GM21737 (cell line): ENCODE measurements around the gene CACNG8.

ENCODE experiments used
- ATAC-seq: cut with Tn5 transposase; IDR thresholded peaks from one replicate; pipeline ENCODE4 v1.9.1; 2021; ENCODE audit warnings: mild to moderate bottlenecking, moderate library complexity; ENCODE audit not compliant: unreplicated experiment

The CACNG8 gene

DNA sequence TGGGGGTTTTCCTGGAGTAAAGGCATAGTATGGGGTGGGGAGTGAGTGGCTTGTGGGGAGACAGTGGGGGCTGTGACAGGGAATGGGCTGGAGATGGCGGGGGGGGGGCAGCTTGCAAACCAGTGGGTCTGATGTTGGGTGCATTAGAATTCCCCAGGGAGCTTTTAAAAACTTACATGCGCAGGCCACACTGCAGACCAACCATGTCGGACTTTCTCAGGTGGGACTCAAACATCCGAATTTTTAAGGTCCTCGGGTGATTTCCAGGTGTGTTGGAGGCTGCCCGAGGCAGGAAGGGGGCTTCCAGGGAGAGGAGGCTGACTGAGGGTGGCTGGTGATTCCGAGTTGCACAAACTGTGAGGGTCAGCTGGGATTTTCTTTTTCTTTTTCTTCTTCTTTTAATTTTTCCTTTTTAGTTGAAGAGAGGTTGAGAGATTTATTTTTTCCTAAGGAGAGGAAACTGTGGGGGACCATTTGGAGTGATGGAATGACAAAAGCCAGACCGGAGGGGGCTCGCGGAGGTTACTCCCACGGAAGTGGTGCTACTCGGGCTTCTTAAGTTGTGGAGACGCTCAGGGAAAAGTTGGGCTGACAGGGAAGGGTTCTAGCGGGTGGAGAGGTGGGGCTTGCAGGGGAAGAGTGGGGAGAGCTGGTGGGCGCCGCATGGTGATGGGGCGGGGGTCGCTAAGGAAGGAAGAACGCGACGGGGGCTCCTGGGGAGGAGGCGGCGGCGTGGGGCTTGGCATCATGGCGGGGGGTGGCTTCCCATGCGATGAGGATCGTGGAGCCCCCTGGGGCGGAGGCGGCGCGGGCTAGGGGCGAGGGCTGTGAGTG lies 997 bp upstream of the CACNG8 start:
- no peak for ATAC-seq

DNA sequence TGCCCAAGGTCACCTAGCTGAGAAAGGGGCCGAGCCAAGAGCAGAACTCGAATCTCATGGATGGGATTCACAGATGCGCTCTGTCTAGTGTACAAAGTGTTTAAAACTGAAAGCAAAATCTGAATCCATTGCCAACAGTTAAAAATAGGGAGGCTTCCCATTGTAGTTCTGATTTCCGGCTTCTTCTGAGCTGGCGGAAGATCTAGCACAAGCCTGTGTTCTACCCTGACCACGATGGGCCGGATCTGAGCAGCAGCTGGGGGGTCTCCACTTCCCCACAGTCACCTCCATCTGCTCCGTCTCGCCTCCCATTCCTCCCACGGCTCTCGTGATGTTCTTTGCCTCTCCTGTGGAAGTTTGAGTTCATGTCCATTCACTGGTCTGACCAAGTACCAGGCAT lies 2.4 kb downstream of the CACNG8 start:
- ATAC-seq, result no peak

DNA sequence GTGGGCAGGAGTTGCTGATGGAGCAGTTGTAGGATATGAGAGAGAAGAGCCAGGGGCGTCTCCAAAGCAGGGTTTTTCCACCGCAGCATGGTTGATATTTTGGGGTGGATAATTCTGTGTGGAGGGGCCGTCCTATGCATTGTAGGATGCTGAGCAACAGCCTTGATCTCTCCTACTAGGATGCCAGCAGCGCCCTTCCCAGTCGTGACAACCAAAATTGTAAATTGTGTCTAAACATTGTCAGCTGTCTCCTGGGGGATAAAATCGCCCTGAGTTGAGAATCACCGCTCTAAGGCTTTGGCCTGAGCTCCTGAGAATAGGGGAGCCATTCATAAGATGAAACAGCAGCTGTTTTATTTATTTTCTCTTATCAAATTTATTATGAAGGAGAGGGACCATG lies 4.2 kb downstream of the CACNG8 start:
- no peak for ATAC-seq

DNA sequence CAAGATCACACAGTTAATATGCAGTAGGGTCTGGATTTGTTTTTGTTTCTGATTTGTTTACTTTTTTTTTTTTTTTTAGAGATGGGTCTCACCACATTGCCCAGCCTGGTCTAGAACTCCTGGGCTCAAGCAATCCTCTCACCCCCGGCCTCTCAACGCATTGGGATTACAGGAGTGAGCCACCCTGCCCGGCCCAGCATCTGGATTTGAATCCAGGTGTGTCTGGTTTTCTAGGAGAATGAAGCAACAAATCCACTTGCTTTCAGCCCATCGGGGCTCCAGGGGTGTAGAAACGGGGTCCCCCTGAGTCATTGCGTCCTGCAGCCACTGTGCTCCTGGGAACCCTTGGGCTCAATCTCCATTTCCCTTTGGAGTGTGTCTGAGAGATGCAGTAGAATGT lies 6.6 kb downstream of the CACNG8 start:
- ATAC-seq, result no peak

DNA sequence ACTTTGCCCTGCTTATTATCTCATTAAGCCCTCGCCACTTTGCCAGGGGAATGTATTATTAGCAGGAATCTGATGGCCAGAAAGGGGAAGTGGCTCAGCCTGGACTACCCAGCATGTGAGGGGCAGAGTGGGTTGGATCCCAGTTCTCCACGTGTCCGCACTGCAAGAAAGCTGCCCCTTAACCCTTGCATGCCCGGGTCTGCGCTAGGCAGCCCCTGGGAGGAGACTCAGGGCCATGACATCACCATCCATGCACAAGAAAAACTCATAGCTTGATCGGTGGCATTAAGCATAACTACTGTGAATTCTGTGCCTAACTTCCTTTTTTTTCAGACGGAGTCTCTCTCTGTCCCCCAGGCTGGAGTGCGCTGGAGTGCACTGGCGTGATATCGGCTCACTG lies 8.9 kb downstream of the CACNG8 start:
- no peak for ATAC-seq

DNA sequence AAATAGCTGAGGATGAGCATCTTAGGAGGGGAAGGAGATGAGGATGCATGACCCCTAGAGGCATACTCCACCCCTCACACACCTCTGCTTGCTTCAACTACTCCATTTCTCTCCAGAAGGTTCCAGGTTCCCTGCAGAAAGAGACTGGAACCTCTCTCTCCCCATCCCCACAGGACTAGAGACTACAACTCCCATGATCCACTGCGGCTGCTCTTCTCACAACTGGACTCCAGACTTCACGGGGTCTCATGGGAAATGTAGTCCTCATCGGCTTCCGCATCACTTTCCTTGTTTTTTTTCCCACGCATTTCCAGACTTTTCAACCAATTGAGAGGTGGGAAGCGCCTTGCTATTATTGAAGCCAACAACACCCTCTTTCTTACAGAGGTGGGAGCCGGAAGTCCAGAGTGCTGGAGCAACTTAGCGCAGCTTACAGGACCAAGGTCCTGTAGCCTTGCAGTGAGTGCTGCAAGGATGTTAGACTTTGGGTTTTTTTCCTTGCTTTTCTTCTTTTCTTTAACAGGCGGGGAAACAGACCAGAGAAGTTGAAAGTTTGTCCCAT lies 14.8 kb downstream of the CACNG8 start:
- ATAC-seq, result no peak

DNA sequence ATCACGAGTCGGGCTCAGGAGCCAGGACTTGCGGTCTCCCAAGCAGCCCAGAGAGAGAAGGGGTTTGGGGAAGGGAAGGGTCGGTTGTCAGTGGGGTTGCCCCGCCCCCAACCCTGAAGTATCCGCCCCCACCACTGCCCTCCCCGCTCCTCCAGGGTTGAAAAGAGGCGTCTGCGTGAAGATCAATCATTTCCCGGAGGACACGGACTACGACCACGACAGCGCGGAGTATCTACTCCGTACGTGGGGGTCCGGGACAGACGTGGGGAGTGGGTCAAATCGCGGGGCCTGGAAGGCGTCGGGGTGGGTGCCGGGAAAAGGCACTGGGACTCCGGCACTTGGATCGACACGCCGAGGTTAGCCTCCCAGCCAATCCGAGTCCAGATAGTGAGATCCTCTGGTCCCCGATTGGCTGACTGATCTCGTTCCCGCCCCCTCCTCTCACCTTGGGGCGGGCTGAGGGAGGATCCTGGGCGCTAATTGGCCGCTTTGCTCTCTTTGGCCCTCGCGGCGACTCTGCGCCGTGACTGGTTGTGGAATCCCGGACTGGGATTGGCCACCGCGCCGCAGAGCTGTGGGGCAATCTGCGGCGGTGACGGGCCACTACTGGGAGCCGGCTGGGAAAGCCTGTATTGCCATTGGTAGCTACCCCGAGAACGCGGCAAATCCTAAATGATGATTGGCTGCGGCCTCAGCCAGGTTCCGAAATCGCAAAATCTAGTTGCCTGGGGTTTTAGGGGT lies 15.4 kb downstream of the CACNG8 start:
- ATAC-seq, result no peak

DNA sequence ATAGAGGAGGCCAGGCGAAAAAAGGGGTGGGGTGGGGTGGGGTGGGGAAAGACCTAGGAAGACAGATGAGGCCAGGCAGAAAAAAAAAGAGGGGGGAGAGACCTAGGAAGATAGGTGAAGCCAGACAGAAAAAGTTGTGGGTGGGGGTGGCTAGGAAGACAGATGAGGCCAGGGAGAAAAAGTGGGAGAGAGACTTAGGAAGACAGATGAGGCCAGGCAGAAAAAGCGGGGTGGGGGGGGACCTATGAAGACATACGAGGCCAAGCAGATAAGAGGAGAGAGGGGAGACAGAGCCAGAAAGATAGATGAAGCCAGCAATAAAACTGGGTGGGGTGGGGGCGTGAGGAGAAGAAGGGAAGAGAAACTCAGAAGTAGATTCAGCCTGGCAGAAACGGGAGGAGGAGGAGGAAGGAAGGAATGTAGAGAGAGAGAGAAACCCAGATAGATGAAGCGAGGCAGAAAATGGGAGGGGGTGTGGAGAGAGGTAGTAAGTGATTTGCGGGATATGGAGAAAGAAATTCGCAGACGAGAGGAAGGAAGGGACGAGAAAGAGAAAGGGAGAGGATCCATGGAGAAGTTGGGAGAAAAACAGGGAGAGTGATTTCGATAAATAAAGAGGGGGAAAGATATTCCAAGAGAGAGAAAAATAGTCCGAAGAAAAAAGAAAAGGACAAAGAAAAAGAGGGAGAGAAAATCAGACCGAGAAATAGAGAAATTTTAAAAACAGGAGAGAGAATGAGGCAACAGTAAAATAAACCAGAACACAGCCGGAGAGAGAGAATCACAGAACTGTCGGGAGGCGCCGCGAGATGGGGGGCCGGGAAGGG lies 16.5 kb downstream of the CACNG8 start:
- no peak for ATAC-seq

DNA sequence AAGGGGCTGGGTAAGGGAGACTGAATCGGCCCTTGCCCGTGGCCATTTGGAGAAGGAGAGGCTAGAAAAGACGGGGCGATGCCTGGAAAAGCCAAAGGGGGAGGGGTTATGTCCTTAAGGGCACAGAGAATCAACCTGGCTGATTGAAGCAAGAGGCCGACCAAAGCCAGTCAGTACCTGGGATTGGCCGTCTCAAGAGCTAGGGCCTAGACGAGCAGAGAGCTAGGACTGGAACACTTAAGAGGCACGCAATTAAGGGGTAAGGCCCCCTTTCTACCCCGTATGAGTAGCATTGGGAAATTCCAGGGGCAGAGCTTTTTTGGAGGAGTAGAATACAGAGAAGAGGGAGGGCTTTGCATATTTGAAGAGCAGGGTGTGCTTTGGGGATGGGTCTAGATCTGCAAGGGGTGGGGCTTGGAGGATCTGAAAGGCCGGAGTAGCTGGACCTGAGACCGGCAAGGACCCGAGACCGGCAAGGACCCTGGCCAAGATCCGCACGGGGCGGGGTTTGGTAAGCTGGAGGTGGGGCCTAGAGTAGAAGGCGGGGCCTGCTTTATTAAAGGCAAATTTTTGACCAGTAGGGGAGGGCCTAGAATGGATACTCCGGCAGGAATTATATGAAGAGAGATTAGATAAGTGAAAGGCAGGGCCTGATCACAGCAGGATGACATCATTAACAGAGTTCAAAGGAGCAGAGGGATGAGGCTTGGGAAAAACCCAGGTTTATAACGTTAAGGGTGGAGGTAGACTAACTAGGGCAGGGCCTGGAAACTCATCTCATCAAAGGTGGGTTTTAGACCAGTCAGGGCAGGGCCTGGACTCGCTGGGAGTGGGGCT lies 18.0 kb downstream of the CACNG8 start:
- no peak for ATAC-seq

DNA sequence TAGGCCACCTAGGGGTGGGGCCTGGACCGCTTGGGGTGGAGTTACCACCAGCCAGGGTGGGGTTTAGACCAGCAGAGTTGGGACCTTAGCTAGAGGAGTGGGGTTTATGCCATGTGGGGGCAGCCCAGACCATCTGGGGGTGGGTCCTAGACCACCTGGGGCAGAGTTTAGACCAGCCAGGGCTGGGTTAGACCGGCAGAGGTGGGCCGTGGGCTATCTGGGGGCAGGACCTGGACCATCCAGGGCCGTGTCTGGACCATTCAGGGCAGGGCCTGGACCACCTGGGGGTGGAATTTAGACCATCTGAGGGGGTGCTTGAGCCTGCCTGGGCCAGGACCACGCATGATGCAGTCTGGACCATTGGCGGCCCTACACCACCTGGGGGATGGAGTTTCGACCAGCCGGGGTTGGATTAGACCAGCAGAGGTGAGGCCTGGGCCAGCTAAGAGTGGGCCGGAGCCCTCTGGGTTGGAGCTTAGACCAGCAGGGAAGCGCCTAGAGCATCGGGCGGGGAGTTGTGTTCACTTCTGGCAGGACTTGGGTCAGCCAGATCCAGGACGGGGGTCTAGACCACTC lies 18.7 kb downstream of the CACNG8 start:
- no peak for ATAC-seq

DNA sequence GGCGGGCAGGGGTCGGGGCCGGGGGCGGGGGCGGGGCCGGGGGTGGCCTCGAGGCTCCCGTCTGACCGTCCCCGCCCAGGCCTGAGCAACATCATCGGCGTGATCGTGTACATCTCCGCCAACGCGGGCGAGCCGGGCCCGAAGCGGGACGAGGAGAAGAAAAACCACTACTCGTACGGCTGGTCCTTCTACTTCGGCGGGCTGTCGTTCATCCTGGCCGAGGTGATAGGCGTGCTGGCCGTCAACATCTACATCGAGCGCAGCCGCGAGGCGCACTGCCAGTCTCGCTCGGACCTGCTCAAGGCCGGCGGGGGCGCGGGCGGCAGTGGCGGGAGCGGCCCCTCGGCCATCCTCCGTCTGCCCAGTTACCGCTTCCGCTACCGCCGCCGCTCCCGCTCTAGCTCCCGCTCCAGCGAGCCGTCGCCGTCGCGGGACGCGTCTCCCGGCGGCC lies 19.3 kb downstream of the CACNG8 start:
- no peak for ATAC-seq

DNA sequence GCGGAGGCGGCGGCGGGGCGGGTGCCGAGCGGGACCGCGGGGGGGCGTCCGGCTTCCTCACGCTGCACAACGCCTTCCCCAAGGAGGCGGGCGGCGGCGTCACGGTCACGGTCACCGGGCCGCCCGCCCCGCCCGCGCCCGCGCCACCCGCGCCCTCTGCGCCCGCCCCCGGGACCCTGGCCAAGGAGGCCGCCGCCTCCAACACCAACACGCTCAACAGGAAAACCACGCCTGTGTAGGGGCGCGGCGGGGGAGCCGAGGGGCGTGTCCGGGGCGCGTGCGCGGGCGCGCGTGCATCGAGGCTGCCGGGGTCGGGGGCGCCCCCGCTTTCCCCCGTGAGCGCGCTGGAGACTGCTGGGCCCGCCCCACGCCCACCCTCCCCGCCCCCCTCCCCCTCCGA lies 19.9 kb downstream of the CACNG8 start:
- no peak for ATAC-seq

DNA sequence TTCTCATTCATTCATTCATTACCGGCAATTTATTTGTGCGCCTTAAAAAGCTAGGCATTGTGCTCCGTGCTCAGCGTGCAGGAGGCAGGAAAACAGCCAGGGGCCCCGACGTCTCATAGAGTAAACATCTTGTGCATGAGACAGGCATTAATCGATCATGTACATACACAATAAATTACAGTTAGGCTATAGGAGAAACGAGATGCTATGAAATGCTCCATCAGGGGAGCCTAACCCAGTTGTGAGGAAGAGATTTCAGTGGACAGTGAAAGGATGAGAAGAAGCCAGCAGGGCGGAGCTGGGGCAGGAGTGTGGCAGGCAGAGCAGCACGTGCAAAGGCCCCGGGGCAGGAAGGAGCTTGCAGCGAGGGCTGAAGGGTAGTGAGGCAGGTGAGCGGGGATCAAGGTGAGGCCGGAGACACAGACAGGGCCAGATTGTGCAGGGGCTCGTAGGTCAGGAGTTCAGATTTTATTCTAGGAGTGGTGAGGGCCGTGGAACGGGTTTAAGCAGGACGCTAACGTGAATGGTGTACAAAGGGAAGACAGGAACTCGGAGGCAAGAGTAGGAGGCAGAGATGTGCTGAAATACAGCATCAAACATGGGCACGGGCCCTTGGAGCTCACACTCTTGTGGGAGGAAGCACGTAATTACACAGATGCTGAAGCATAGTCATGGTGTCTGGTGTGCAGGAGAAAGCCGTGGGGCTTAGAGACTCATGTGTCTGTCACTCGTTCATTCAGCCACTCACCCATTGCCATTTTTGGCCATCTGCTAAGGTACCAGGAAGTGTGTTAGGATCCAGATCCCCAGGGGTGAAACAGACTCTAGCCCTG lies 20.9 kb downstream of the CACNG8 start:
- no peak for ATAC-seq

DNA sequence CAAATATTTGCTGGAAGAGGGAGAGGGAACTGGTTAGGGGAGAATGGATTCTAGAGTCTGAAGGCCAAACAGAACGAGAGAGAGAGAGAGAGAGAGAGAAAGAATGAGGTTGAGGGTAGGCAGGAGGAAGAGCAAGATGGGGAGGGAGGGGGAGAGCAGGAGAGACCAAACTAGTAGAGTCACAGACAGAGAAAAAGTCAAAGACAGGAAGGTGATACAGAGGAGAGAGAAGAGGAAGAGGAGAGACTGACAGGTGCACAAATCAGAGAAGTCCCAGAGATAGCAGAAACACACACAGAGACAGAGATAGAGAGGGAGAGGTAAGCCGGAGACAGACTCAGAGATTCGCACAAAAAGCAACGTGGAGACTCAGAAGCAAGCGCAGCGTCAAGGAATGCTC lies 23.1 kb downstream of the CACNG8 start:
- ATAC-seq, result no peak

DNA sequence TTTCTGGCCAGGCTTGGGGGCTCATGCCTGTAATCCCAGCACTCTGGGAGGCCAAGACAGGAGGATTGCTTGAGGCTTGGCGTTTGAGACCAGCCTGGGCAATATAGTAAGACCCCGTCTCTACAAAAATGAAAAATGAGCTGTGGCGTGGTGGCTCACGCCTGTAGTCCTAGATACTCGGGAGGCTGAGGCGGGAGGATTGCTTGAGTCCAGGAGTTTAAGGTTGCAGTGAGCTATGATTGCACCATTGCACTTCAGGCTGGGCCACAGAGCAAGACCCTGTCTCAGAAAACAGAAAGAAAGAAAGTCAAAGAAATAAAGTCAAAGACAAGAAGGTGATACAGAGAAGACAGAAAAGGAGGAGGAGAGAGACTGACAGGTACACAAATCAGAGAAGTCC lies 26.2 kb downstream of the CACNG8 start:
- ATAC-seq, result no peak

DNA sequence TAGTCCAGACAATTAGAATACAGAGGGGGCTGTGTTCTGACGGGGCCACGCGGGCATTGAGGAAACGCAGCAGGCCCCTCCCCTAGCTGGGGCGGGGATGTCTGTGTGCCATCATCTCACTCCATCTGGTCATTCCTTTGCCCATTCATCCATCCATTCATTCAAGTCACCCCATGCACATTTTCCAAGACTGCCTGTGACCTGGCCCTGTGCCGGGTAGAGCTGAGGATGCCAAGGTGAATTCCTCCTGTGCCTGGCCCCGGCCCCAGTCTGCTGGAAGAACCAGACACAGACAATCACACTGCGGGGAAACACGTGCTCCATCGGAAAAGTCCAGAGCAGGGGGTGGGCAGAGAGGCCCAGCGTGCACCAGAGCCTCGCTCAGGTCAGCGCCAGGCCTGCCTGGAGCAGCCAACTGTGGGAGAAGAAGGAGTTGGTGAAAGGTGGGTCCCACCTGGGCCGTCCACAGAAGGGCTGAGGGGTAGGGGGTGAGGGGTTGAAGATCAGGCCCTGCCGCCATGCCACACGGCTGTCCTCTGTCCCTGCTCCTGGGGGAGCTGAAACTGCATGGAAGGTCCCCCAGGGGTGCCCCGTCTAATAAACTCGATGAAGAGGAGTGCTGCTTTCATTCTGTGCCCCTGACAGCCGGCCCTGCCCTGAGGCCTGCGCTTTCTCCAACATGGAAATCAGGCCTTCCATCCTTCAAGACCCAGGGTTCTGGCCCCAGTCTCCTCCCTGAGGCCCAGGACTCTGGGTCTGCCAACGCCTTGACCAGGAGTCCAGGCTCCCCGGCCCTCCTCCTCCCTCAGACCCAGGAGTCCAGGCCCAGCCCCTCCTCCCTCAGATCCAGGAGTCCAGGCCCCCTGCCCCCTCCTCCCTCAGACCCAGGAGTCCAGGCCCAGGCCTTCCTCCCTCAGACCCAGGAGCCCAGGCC lies 27.1 kb downstream of the CACNG8 start:
- ATAC-seq, result no peak

DNA sequence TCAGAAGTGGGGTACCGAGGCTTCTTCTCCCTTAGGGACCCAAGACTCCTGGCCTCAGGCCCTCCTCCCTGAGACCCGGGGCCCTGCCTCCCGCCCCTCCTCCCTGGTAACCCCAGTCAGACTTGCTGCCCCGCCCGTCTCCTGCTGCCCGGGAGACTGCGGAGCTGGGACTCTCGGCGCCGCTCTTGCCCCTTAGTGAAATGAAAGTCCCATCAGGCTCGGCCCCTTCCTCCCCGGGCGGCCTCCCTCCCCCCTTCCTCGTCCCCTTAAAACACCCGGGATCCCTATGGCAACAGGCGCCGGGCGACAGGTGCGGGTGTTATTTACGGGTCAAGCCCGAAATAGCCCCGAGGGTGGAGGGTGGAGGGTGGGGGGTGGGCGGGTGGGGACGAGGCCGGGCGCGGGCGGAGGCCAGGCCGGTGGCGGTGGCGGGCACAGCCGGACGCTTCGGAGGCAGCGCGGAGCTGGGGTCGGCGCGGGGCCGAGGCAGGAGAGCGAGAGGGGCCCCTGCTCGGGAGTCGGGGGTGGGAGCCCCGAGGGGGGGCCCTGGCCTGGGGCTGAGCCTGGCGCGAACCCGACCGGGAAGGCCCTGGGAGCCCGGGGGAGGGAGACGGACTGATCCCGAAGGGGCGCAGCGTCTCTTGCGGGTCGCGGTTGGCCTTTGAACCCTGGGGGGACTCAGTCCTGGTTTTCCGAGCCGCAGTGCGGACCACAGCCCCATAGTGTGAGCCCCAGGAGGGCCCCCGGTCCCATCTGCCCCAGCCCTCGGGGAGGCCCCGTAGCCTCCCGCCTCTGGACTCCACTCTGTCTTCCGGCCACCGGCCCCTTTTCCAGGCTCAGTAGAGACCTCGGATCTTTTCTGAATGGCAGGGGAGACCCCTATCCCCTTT lies 28.7 kb downstream of the CACNG8 start, which contains the start of gene CACNG6:
CACNG6 (plus strand) TSS at position 414 of the 890 bp plus-strand sequence. CDS start 1,241 bp downstream, outside the sequence.
- ATAC-seq, result no peak
